ENCODE measurements around the gene RASA3. TPM values are rescaled to one million over a fixed set of nuclear protein-coding genes. Genes with fewer than 3 reads are reported as not detected.
A peak's percentile ranks its signal among the peaks of the same experiment; 100 is the strongest.

The RASA3 gene
- total RNA-seq, 1 experiment from 2014 or later = 22.3 TPM

- CTCF ChIA-PET = interaction anchor here (0.8 kb wide), 1 partner anchor 158 kb away, joined by 3 read pairs; no protein-coding TSS in a partner anchor
- POLR2A ChIA-PET = no interaction called here
- TF ChIP-seq GABPB1 (CRISPR knock-in tag; IDR thresholded peaks at IDR 0.05) (no peak), PRRX2 (CRISPR knock-in tag; IDR thresholded peaks at IDR 0.05) (no peak), ZNF317 (CRISPR knock-in tag; IDR thresholded peaks at IDR 0.05; ENCODE audit: borderline replicate concordance, low read depth) (no peak), HMGA2 (CRISPR knock-in tag; IDR thresholded peaks at IDR 0.05) (no peak), ZNF219 (CRISPR knock-in tag; IDR thresholded peaks at IDR 0.05; ENCODE audit: borderline replicate concordance) (no peak), TEAD1 (CRISPR knock-in tag; IDR thresholded peaks at IDR 0.05) (no peak), SMAD3 (CRISPR knock-in tag; IDR thresholded peaks at IDR 0.05; ENCODE audit: borderline replicate concordance) (no peak), MXD4 (CRISPR knock-in tag; IDR thresholded peaks at IDR 0.05; ENCODE audit: borderline replicate concordance) (no peak), NFATC4 (CRISPR knock-in tag; IDR thresholded peaks at IDR 0.05) (no peak), ARID4B (CRISPR knock-in tag; IDR thresholded peaks at IDR 0.05; ENCODE audit: borderline replicate concordance) (no peak), ZNF423 (CRISPR knock-in tag; IDR thresholded peaks at IDR 0.05) (no peak), FOXK1 (CRISPR knock-in tag; IDR thresholded peaks at IDR 0.05) (no peak), PRDM15 (CRISPR knock-in tag; IDR thresholded peaks at IDR 0.05) (no peak)
- TF ChIP-seq, protein P1, sequence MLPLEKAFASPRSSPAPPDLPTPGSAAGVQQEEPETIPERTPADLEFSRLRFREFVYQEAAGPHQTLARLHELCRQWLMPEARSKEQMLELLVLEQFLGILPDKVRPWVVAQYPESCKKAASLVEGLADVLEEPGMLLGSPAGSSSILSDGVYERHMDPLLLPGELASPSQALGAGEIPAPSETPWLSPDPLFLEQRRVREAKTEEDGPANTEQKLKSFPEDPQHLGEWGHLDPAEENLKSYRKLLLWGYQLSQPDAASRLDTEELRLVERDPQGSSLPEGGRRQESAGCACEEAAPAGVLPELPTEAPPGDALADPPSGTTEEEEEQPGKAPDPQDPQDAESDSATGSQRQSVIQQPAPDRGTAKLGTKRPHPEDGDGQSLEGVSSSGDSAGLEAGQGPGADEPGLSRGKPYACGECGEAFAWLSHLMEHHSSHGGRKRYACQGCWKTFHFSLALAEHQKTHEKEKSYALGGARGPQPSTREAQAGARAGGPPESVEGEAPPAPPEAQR (CRISPR knock-in tag; IDR thresholded peaks at IDR 0.05) = no peak
- TF ChIP-seq, protein P2, sequence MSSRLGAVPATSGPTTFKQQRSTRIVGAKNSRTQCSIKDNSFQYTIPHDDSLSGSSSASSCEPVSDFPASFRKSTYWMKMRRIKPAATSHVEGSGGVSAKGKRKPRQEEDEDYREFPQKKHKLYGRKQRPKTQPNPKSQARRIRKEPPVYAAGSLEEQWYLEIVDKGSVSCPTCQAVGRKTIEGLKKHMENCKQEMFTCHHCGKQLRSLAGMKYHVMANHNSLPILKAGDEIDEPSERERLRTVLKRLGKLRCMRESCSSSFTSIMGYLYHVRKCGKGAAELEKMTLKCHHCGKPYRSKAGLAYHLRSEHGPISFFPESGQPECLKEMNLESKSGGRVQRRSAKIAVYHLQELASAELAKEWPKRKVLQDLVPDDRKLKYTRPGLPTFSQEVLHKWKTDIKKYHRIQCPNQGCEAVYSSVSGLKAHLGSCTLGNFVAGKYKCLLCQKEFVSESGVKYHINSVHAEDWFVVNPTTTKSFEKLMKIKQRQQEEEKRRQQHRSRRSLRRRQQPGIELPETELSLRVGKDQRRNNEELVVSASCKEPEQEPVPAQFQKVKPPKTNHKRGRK (CRISPR knock-in tag; IDR thresholded peaks at IDR 0.05; ENCODE audit: borderline replicate concordance) = no peak
- TF ChIP-seq, protein P3, sequence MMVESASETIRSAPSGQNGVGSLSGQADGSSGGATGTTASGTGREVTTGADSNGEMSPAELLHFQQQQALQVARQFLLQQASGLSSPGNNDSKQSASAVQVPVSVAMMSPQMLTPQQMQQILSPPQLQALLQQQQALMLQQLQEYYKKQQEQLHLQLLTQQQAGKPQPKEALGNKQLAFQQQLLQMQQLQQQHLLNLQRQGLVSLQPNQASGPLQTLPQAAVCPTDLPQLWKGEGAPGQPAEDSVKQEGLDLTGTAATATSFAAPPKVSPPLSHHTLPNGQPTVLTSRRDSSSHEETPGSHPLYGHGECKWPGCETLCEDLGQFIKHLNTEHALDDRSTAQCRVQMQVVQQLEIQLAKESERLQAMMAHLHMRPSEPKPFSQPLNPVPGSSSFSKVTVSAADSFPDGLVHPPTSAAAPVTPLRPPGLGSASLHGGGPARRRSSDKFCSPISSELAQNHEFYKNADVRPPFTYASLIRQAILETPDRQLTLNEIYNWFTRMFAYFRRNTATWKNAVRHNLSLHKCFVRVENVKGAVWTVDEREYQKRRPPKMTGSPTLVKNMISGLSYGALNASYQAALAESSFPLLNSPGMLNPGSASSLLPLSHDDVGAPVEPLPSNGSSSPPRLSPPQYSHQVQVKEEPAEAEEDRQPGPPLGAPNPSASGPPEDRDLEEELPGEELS (CRISPR knock-in tag; IDR thresholded peaks at IDR 0.05) = no peak
- TF ChIP-seq, protein P4, sequence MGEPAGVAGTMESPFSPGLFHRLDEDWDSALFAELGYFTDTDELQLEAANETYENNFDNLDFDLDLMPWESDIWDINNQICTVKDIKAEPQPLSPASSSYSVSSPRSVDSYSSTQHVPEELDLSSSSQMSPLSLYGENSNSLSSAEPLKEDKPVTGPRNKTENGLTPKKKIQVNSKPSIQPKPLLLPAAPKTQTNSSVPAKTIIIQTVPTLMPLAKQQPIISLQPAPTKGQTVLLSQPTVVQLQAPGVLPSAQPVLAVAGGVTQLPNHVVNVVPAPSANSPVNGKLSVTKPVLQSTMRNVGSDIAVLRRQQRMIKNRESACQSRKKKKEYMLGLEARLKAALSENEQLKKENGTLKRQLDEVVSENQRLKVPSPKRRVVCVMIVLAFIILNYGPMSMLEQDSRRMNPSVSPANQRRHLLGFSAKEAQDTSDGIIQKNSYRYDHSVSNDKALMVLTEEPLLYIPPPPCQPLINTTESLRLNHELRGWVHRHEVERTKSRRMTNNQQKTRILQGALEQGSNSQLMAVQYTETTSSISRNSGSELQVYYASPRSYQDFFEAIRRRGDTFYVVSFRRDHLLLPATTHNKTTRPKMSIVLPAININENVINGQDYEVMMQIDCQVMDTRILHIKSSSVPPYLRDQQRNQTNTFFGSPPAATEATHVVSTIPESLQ (CRISPR knock-in tag; IDR thresholded peaks at IDR 0.05) = no peak
- TF ChIP-seq, protein P5, sequence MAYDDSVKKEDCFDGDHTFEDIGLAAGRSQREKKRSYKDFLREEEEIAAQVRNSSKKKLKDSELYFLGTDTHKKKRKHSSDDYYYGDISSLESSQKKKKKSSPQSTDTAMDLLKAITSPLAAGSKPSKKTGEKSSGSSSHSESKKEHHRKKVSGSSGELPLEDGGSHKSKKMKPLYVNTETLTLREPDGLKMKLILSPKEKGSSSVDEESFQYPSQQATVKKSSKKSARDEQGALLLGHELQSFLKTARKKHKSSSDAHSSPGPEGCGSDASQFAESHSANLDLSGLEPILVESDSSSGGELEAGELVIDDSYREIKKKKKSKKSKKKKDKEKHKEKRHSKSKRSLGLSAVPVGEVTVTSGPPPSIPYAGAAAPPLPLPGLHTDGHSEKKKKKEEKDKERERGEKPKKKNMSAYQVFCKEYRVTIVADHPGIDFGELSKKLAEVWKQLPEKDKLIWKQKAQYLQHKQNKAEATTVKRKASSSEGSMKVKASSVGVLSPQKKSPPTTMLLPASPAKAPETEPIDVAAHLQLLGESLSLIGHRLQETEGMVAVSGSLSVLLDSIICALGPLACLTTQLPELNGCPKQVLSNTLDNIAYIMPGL (CRISPR knock-in tag; IDR thresholded peaks at IDR 0.05) = no peak
These were observed 64.4 kb downstream of the RASA3 start for GRCh38 chr13:114067886-114068651.

More at GRCh38 chr13:114067886-114068651, 64.4 kb downstream of the RASA3 start:
- H3K27me3 Mint-ChIP-seq (ENCODE audit: low read depth) = no peaks in the 10 kb centered on the region
- no peak overlapping the region for H3K4me3 Mint-ChIP-seq
- peak overlapping the region; percentile 27 for H3K27ac Mint-ChIP-seq
- ATAC-seq (no peak), DNase-seq (ENCODE audit: low spot score) (peak; percentile 10)
- peaks cover 7% of the 10 kb centered on the region for H3K9me3 Mint-ChIP-seq
- peaks cover 24% of the 10 kb centered on the region for H3K4me1 Mint-ChIP-seq
- peaks cover 20% of the 10 kb centered on the region for H3K36me3 Mint-ChIP-seq
